K562 (cell line): Measurements from ENCODE around the gene NLE1. TPM values are rescaled to one million over a fixed set of nuclear protein-coding genes. Genes with fewer than 3 reads are reported as not detected.

Experiments used
- ATAC-seq: fragments of 200-7000 bp; cut with Tn5 transposase; 3 replicates; pipeline ENCODE4 v1.9.1; 2020; ENCODE audit warnings: moderate library complexity
- BruUV-seq: library from RNA; stranded (reverse); fragments of 400-500 nt; replicated peaks from 2 replicates; lab custom pipeline; 2021; lab: Mats Ljungman, UMichigan
- CTCF ChIA-PET: fragments of 300-600 bp; formaldehyde crosslinking; extraction: SDS; loops from one replicate; lab custom pipeline; 2021; ENCODE audit warnings: low intra/inter-chr PET ratio; lab: Yijun Ruan, JAX
- POLR2A ChIA-PET: fragments of 300-600, 350-650 bp; sonication (Branson Sonifier 250); formaldehyde crosslinking; extraction: SDS; loops from one replicate; lab custom pipeline; 2021; ENCODE audit warnings: antibody characterized with exemption, inconsistent platforms; lab: Yijun Ruan, JAX
- DNase-seq, 4 experiments: peaks; one replicate each; pipeline versions ENCODE4 v3.0.0 to v3.0.0-alpha.2; 2011 to 2018; ENCODE audit warnings: low spot score in 3 of 4, mixed read lengths in 3 of 4; ENCODE audit errors: extremely low read depth in 1 of 4
- FAIRE-seq: peaks from 2 replicates; lab custom pipeline; 2011; peaks lifted over from hg19 to GRCh38; lab: Jason Lieb, UNC
- H2AFZ ChIP-seq: 2 replicates; pipeline ENCODE4 v1.6.0; 2011; ENCODE audit warnings: low read depth, low read length, control low read depth, inconsistent platforms
- H3K27ac ChIP-seq: fragments of 200-600 bp; 3 replicates; pipeline ENCODE4 v1.8.0; 2011; ENCODE audit warnings: low read depth, mild to moderate bottlenecking, control low read depth, inconsistent platforms, low read length, moderate library complexity, mixed read lengths; ENCODE audit errors: extremely low read depth
- H3K27me3 ChIP-seq, 2 experiments: fragments of 300-600 bp in 1 of 2; 2 replicates in 1 of 2; 3 replicates in 1 of 2; pipeline versions ENCODE4 v1.6.0 to v1.8.0; 2011; ENCODE audit warnings: inconsistent platforms in 2 of 2, low read length in 2 of 2, mild to moderate bottlenecking in 1 of 2, mixed read lengths in 1 of 2, moderate library complexity in 1 of 2; ENCODE audit not compliant: control insufficient read depth in 2 of 2, insufficient read depth in 2 of 2
- H3K36me3 ChIP-seq: fragments of 300-600 bp; 3 replicates; pipeline ENCODE4 v1.8.0; 2011; ENCODE audit warnings: mild to moderate bottlenecking, low read length, inconsistent platforms; ENCODE audit not compliant: control insufficient read depth, insufficient read depth
- H3K4me1 ChIP-seq, 2 experiments: fragments of 200-600 bp in 1 of 2; replicated peaks in 1 of 2; 2 replicates in 1 of 2; 3 replicates in 1 of 2; pipeline versions ENCODE4 v1.5.1 to v1.8.0; 2011; ENCODE audit warnings: inconsistent platforms in 2 of 2, low read length in 2 of 2, mild to moderate bottlenecking in 1 of 2, mixed read lengths in 1 of 2, moderate library complexity in 1 of 2; ENCODE audit not compliant: control insufficient read depth in 2 of 2, insufficient read depth in 2 of 2
- H3K4me2 ChIP-seq: 2 replicates; pipeline ENCODE4 v1.6.1; 2011; ENCODE audit warnings: low read length, control low read depth, inconsistent platforms, mixed read lengths; ENCODE audit not compliant: insufficient read depth
- H3K4me3 ChIP-seq: fragments of 200-600 bp; sonication (generic), shearing (Covaris generic); 2 replicates; pipeline ENCODE4 v1.5.1; 2016; ENCODE audit warnings: control low read depth, inconsistent platforms
- H3K79me2 ChIP-seq: fragments of 200-600 bp; 3 replicates; pipeline ENCODE4 v1.8.0; 2011; ENCODE audit warnings: low read length, inconsistent platforms; ENCODE audit not compliant: control insufficient read depth, insufficient read depth
- H3K9ac ChIP-seq, 2 experiments: 2 replicates each; pipeline versions ENCODE4 v1.6.0 to v1.6.1; 2011; ENCODE audit warnings: low read depth in 2 of 2, low read length in 2 of 2, control low read depth in 1 of 2, inconsistent platforms in 1 of 2, mild to moderate bottlenecking in 1 of 2, mixed read lengths in 1 of 2; ENCODE audit not compliant: insufficient read depth in 1 of 2
- H3K9me1 ChIP-seq: one replicate; pipeline ENCODE4 v1.6.0; 2011; ENCODE audit warnings: inconsistent platforms, mild to moderate bottlenecking, low read length, moderate library complexity; ENCODE audit not compliant: control insufficient read depth, insufficient read depth
- H3K9me3 ChIP-seq: replicated peaks from 2 replicates; pipeline ENCODE4 v1.5.1; 2011; ENCODE audit warnings: low read depth, low read length, inconsistent platforms; ENCODE audit not compliant: control insufficient read depth, insufficient read depth
- H4K20me1 ChIP-seq: replicated peaks from 2 replicates; pipeline ENCODE4 v1.6.1; 2011; ENCODE audit warnings: low read length, inconsistent platforms, mixed read lengths; ENCODE audit not compliant: control insufficient read depth, insufficient read depth
- DDX20 ChIP-seq: fragments of 450-650 bp; IDR thresholded peaks from 2 replicates; pipeline ENCODE4 v1.6.1; 2016; ENCODE audit warnings: missing genetic modification characterization, low read depth, mild to moderate bottlenecking, missing compliant biosample characterization, moderate library complexity
- MBD1 ChIP-seq: fragments of 250-450 bp; sonication (Bioruptor Pico); IDR thresholded peaks from 2 replicates; pipeline ENCODE4 v1.8.0; 2022; ENCODE audit warnings: inconsistent platforms
- PTBP1 ChIP-seq: fragments of 200-400 bp; formaldehyde crosslinking; IDR thresholded peaks from 2 replicates; pipeline ENCODE4 v1.6.1; 2017; ENCODE audit warnings: low read depth, low read length
- SMC3 ChIP-seq: conservative IDR thresholded peaks from 2 replicates; pipeline ENCODE4 v1.6.1; 2011; ENCODE audit warnings: low read depth, low read length, improper control_type of control experiment; ENCODE audit not compliant: insufficient read depth
- ZC3H11A ChIP-seq: IDR thresholded peaks from 2 replicates; pipeline ENCODE4 v1.6.1; 2012; ENCODE audit warnings: low read depth, low read length, improper control_type of control experiment
- WGBS: fragments of 100-300 bp; shearing (Covaris generic); methylation state at CpG from one replicate; pipeline ENCODE4 v1.1.6; 2016; ENCODE audit warnings: low coverage, mixed read lengths; ENCODE audit not compliant: insufficient coverage; ENCODE audit errors: missing lambda C conversion rate; 5-methylcytosine and 5-hydroxymethylcytosine counted together
- in situ Hi-C: fragments of 300-500 bp; cut with MboI; formaldehyde crosslinking; loops from 4 replicates; pipeline ENCODE4 v1.15.0; 2018; ENCODE audit warnings: inconsistent platforms, mixed read lengths
- intact Hi-C: fragments of 100-400 bp; cut with micrococcal nuclease; formaldehyde crosslinking; loops from 2 replicates; pipeline ENCODE4 v1.14.2; 2022
- polyA plus RNA-seq, 8 experiments: library from polyadenylated mRNA; depleted of rRNA in 4 of 8; stranded (reverse) in 5 of 8; unstranded in 3 of 8; fragments of >200 nt; fragmentation: Nextera tagmentation in 2 of 8; fragmentation: Illumina TruSeq in 1 of 8; extraction: Ambion mirVana in 2 of 8; extraction: Trizol in 1 of 8; gene quantifications; 2 replicates each; pipeline versions ENCODE4 v1.2.1 to v1.2.3, GENCODE V29; 2011 to 2014; ENCODE audit warnings: inconsistent platforms in 1 of 8, missing spikeins in 1 of 8
- total RNA-seq, 7 experiments: library from RNA; depleted of rRNA in 6 of 7; stranded (reverse); fragments of >200 nt in 6 of 7; fragmentation: Illumina TruSeq in 2 of 7; extraction: Trizol in 2 of 7; gene quantifications; 2 replicates each; pipeline versions ENCODE4 v1.2.1 to v1.2.3, GENCODE V29; 2011 to 2021; ENCODE audit warnings: low replicate concordance in 1 of 7
- TF ChIP-seq, protein P1 (sequence below): sonication (generic); formaldehyde crosslinking; IDR thresholded peaks from 2 replicates; pipeline ENCODE4 v1.8.0; 2022; ENCODE audit warnings: mild to moderate bottlenecking, missing genetic modification reagents
- TF ChIP-seq, protein P2 (sequence below): fragments of 250-450 bp; sonication (Bioruptor Pico); IDR thresholded peaks from 2 replicates; pipeline ENCODE4 v1.5.1; 2021; ENCODE audit warnings: mild to moderate bottlenecking

Gene NLE1
- total and polyA plus RNA-seq, 9 of the 15 experiments (the other 6 are each of a cell fraction or from before 2014, with no cell fraction given) = 3.8 to 69.0 (median 29.4) TPM

DNA sequence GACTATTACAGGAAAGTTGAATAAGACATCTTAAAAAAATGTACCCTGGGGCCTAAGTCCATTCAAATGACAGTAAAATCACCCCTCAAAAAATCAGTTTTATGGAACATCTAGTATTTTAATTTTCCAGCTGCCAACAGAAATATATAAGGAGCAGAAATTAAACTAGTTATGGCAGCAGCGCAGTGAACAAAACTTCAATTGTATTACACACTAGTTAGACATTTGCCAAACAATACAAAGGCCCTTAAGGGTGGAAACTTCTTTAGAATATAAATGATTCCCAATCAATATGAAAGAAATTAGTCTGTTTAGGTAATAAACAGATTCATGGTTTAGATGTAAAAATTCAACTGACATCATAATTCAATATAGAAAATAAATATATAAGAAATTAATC, 60.5 kb downstream of the NLE1 start:
- BruUV-seq = no TSS peak
- H3K36me3 ChIP-seq = no peaks in the 10 kb centered on the region
- H3K4me1 ChIP-seq = peaks cover 6 to 26% of the 10 kb centered on the region in 2 experiments; a peak in 3 of 5 replicates
- peaks cover 8% of the 10 kb centered on the region; the same call in 1 of the 2 replicates for H4K20me1 ChIP-seq
- H3K9me3 ChIP-seq = no peaks in the 10 kb centered on the region
- no peak overlapping the region for H3K4me2 ChIP-seq
- H3K9ac ChIP-seq = no peak overlapping the region
- ATAC-seq = no peak
- H2AFZ ChIP-seq = no peak overlapping the region
- TF ChIP-seq, protein P1, sequence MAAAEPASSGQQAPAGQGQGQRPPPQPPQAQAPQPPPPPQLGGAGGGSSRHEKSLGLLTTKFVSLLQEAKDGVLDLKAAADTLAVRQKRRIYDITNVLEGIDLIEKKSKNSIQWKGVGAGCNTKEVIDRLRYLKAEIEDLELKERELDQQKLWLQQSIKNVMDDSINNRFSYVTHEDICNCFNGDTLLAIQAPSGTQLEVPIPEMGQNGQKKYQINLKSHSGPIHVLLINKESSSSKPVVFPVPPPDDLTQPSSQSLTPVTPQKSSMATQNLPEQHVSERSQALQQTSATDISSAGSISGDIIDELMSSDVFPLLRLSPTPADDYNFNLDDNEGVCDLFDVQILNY (CRISPR knock-in tag) = no peak
- TF ChIP-seq SMC3 (no peak), PTBP1 (no peak), MBD1 (CRISPR knock-in tag) (no peak), DDX20 (no peak), ZC3H11A (no peak)
- TF ChIP-seq, protein P2, sequence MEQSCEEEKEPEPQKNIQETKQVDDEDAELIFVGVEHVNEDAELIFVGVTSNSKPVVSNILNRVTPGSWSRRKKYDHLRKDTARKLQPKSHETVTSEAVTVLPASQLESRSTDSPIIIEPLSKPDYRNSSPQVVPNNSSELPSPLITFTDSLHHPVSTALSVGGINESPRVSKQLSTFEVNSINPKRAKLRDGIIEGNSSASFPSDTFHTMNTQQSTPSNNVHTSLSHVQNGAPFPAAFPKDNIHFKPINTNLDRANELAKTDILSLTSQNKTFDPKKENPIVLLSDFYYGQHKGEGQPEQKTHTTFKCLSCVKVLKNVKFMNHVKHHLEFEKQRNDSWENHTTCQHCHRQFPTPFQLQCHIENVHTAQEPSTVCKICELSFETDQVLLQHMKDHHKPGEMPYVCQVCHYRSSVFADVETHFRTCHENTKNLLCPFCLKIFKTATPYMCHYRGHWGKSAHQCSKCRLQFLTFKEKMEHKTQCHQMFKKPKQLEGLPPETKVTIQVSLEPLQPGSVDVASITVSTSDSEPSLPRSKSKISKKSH (CRISPR knock-in tag) = no peak
- TF ChIP-seq, all 486 proteins: peak for 0
- in situ Hi-C loops = no loop called here
- DNase-seq (no peak), FAIRE-seq (no peak)
- Histone ChIP-seq H3K79me2 (peaks cover 47% of the 10 kb centered on the region), H3K27me3 (no peaks in the 10 kb centered on the region), H3K27ac (no peak overlapping the region), H3K9me1 (peaks cover 3% of the 10 kb centered on the region), H3K4me3 (no peak overlapping the region)
- intact Hi-C loops = no loop called here
- ChIA-PET CTCF (no interaction called here), POLR2A (interaction anchor here (0.6 to 2.1 kb wide), 4 partner anchors 12 to 28 kb away, joined by 3 to 9 read pairs (median 4); no protein-coding TSS in a partner anchor)
- 100% methylated on average over 1 of the region's 1 CpG for WGBS
